CD8-positive, alpha-beta memory T cell (primary cell): ENCODE results near the gene MYOM1. TPM values are rescaled to one million over a fixed set of nuclear protein-coding genes. Genes with fewer than 3 reads are reported as not detected.

Experiments used
- CTCF ChIA-PET: fragments of 350-600 bp; sonication (Branson Sonifier 250); formaldehyde crosslinking; loops from one replicate; lab custom pipeline; 2021; ENCODE audit warnings: antibody characterized with exemption; lab: Charles Lee
- POLR2A ChIA-PET: fragments of 350-600 bp; sonication (Branson Sonifier 250); formaldehyde crosslinking; loops from one replicate; lab custom pipeline; 2021; ENCODE audit warnings: antibody characterized with exemption; lab: Charles Lee
- DNase-seq, 5 donors: peaks; one replicate each; pipeline versions ENCODE4 v3.0.0 to v3.0.0-alpha.2; 2020 to 2022; ENCODE audit warnings: mixed read lengths in 1 of 5
- H3K27ac ChIP-seq: one replicate; pipeline ENCODE4 v1.7.0; 2013; ENCODE audit warnings: low read depth, mild to moderate bottlenecking, low read length, moderate library complexity
- H3K27me3 ChIP-seq: 2 replicates; pipeline ENCODE4 v1.7.0; 2013; ENCODE audit warnings: low read length, mild to moderate bottlenecking; ENCODE audit not compliant: insufficient read depth, poor library complexity, severe bottlenecking
- H3K36me3 ChIP-seq: 2 replicates; pipeline ENCODE4 v1.7.0; 2013; ENCODE audit warnings: mild to moderate bottlenecking, low read length, moderate library complexity; ENCODE audit not compliant: insufficient read depth
- H3K4me1 ChIP-seq: 2 replicates; pipeline ENCODE4 v1.7.0; 2013; ENCODE audit warnings: mild to moderate bottlenecking, low read length, moderate library complexity; ENCODE audit not compliant: insufficient read depth
- H3K4me3 ChIP-seq: 2 replicates; pipeline ENCODE4 v1.7.0; 2013; ENCODE audit warnings: mild to moderate bottlenecking, low read length
- H3K9me3 ChIP-seq: 2 replicates; pipeline ENCODE4 v1.7.0; 2013; ENCODE audit warnings: mild to moderate bottlenecking, low read length
- H3K27ac Mint-ChIP-seq, 8 donors: one replicate each; pipeline ENCODE4 v1.8.0; 2020 to 2021; ENCODE audit warnings: mixed read lengths in 8 of 8, mild to moderate bottlenecking in 6 of 8, inconsistent platforms in 3 of 8, moderate library complexity in 3 of 8
- H3K27me3 Mint-ChIP-seq, 2 donors: one replicate each; pipeline ENCODE4 v1.8.0; 2020 to 2021; ENCODE audit warnings: mixed read lengths in 2 of 2, mild to moderate bottlenecking in 1 of 2, moderate library complexity in 1 of 2
- H3K36me3 Mint-ChIP-seq, 3 donors: one replicate each; pipeline ENCODE4 v1.8.0; 2020 to 2021; ENCODE audit warnings: mixed read lengths in 3 of 3, inconsistent platforms in 1 of 3, mild to moderate bottlenecking in 1 of 3
- H3K4me1 Mint-ChIP-seq, 3 donors: one replicate each; pipeline ENCODE4 v1.8.0; 2020 to 2021; ENCODE audit warnings: mixed read lengths in 3 of 3, inconsistent platforms in 1 of 3, mild to moderate bottlenecking in 1 of 3
- H3K4me3 Mint-ChIP-seq, 7 donors: one replicate each; pipeline ENCODE4 v1.8.0; 2020 to 2021; ENCODE audit warnings: mixed read lengths in 7 of 7, mild to moderate bottlenecking in 6 of 7, moderate library complexity in 4 of 7, inconsistent platforms in 2 of 7
- H3K9me3 Mint-ChIP-seq, 5 donors: one replicate each; pipeline ENCODE4 v1.8.0; 2020 to 2022; ENCODE audit warnings: mixed read lengths in 5 of 5, mild to moderate bottlenecking in 3 of 5, moderate library complexity in 2 of 5, inconsistent platforms in 1 of 5
- polyA plus RNA-seq: library from polyadenylated mRNA; unstranded; fragments of 300-500 nt; fragmentation: Illumina TruSeq; gene quantifications from one replicate; pipeline ENCODE4 v1.2.3, GENCODE V29; 2021
- total RNA-seq, 2 experiments: library from RNA; stranded (reverse); gene quantifications; one replicate each; pipeline ENCODE4 v1.2.3, GENCODE V29; 2021

The MYOM1 gene
- total and polyA plus RNA-seq, 3 experiments from 2014 or later, result 0.84 to 1.2 (median 0.92) TPM

GRCh38 chr18:3139406-3139805 lies 80.4 kb downstream of the MYOM1 start:
- no peak overlapping the region for H3K4me3 Mint-ChIP-seq
- POLR2A ChIA-PET, result no interaction called here
- no peaks in the 10 kb centered on the region for H3K4me1 Mint-ChIP-seq

DNA sequence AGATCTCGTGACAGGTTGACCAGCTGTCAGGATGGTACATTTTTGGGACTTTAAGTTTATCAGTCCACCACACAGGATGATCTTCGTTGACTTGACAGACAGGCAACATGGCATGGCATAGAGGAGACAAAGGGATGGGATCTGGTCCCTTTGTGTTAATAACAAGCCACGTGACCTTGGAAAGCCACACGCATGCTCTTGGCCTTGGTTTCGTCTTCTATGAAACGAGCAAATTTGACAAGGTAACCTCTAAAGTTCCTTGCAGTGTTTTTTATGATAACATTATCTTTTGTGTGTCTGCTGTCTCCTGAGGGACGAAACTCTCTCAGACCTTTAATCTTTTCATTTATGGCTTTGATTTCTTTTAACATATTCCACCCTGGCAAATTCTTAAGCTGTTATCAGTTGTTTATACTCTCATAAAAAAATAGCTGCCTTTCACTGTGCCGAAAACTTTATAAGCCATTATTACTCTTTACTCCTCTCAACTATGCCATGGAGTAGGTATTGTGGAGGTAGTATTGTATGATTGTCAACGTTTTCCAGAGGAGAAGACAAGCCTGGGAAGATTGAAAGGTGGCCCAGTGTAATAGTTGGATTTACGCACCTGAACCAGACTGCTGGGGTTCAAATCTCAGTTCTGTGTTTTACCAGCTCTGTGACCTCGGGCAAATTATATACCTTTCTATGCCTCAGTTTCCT lies 81.3 kb downstream of the MYOM1 start:
- H3K4me1 Mint-ChIP-seq, result no peaks in the 10 kb centered on the region
- H3K27ac ChIP-seq, result no peak overlapping the region
- peaks cover 3 to 4% of the 10 kb centered on the region in 2 donors for H3K27me3 Mint-ChIP-seq
- no peaks in the 10 kb centered on the region for H3K27me3 ChIP-seq
- POLR2A ChIA-PET, result no interaction called here
- H3K4me3 ChIP-seq, result no peak overlapping the region
- H3K9me3 Mint-ChIP-seq, result peaks cover 4 to 10% (median 8%) of the 10 kb centered on the region in 5 donors
- no peak for DNase-seq
- no peaks in the 10 kb centered on the region for H3K4me1 ChIP-seq
- CTCF ChIA-PET, result interaction anchor here (1.5 to 2.5 kb wide), 2 partner anchors 9 to 145 kb away, joined by 4 to 10 read pairs; no protein-coding TSS in a partner anchor
- peaks cover 5% of the 10 kb centered on the region for H3K36me3 ChIP-seq
- H3K27ac Mint-ChIP-seq, result no peak overlapping the region
- no peak overlapping the region for H3K4me3 Mint-ChIP-seq
- peaks cover 0 to 25% (median 13%) of the 10 kb centered on the region in 3 donors for H3K36me3 Mint-ChIP-seq
- H3K9me3 ChIP-seq, result no peaks in the 10 kb centered on the region

More at GRCh38 chr18:3139406-3139805, 80.4 kb downstream of the MYOM1 start:
- Histone ChIP-seq H3K9me3 (no peaks in the 10 kb centered on the region), H3K4me1 (no peaks in the 10 kb centered on the region), H3K36me3 (peaks cover 5% of the 10 kb centered on the region), H3K4me3 (no peak overlapping the region), H3K27ac (no peak overlapping the region), H3K27me3 (no peaks in the 10 kb centered on the region)
- Mint-ChIP-seq H3K27ac (no peak overlapping the region), H3K27me3 (peaks cover 4 to 5% of the 10 kb centered on the region in 2 donors), H3K9me3 (peaks cover 4 to 10% (median 8%) of the 10 kb centered on the region in 5 donors), H3K36me3 (peaks cover 0 to 25% (median 13%) of the 10 kb centered on the region in 3 donors)
- CTCF ChIA-PET, result interaction anchor here (1.5 to 2.5 kb wide), 2 partner anchors 10 to 146 kb away, joined by 4 to 10 read pairs; no protein-coding TSS in a partner anchor
- no peak for DNase-seq

- ChIA-PET CTCF (no interaction called here), POLR2A (no interaction called here)
- no peak overlapping the region for H3K4me3 ChIP-seq
Observed at GRCh38 chr18:3135536-3135935, 84.2 kb downstream of the MYOM1 start.

GRCh38 chr18:3132700-3133099 lies 87.1 kb downstream of the MYOM1 start:
- Histone ChIP-seq H3K36me3 (no peaks in the 10 kb centered on the region), H3K27ac (no peak overlapping the region), H3K4me3 (no peak overlapping the region), H3K4me1 (peaks cover 8% of the 10 kb centered on the region), H3K9me3 (no peaks in the 10 kb centered on the region), H3K27me3 (no peaks in the 10 kb centered on the region)
- CTCF ChIA-PET, result interaction anchor here (1.1 to 1.9 kb wide), 2 partner anchors 19 to 70 kb away, joined by 3 to 5 read pairs; no protein-coding TSS in a partner anchor
- Mint-ChIP-seq H3K36me3 (peaks cover 0 to 4% (median 4%) of the 10 kb centered on the region in 3 donors), H3K4me3 (no peak overlapping the region), H3K27me3 (peaks cover 0 to 6% of the 10 kb centered on the region in 2 donors), H3K27ac (no peak overlapping the region), H3K9me3 (no peaks in the 10 kb centered on the region), H3K4me1 (peaks cover 9% of the 10 kb centered on the region in 3 donors)
- POLR2A ChIA-PET, result no interaction called here
- no peak for DNase-seq

More at GRCh38 chr18:3135536-3135935, 84.2 kb downstream of the MYOM1 start:
- peak overlapping the region in 1 of 8 donors; percentile 1 for H3K27ac Mint-ChIP-seq
- H3K36me3 Mint-ChIP-seq, result peaks cover 0 to 11% (median 4%) of the 10 kb centered on the region in 3 donors
- no peak for DNase-seq
- Histone ChIP-seq H3K36me3 (no peaks in the 10 kb centered on the region), H3K27me3 (no peaks in the 10 kb centered on the region), H3K4me1 (no peaks in the 10 kb centered on the region), H3K27ac (no peak overlapping the region), H3K9me3 (no peaks in the 10 kb centered on the region)
- peaks cover 0 to 3% of the 10 kb centered on the region in 2 donors for H3K27me3 Mint-ChIP-seq
- no peak overlapping the region for H3K4me3 Mint-ChIP-seq
- H3K9me3 Mint-ChIP-seq, result no peaks in the 10 kb centered on the region
- no peaks in the 10 kb centered on the region for H3K4me1 Mint-ChIP-seq

GRCh38 chr18:3130344-3130743 lies 89.4 kb downstream of the MYOM1 start:
- H3K36me3 ChIP-seq, result no peaks in the 10 kb centered on the region
- ChIA-PET CTCF (interaction anchor here (1.8 to 6.2 kb wide), 6 partner anchors 67 to 197 kb away, joined by 9 to 72 read pairs (median 15); no protein-coding TSS in a partner anchor), POLR2A (no interaction called here)
- H3K9me3 ChIP-seq, result no peaks in the 10 kb centered on the region
- H3K4me3 ChIP-seq, result no peak overlapping the region
- no peak overlapping the region for H3K27ac Mint-ChIP-seq
- no peaks in the 10 kb centered on the region for H3K9me3 Mint-ChIP-seq
- H3K27me3 ChIP-seq, result no peaks in the 10 kb centered on the region
- no peak overlapping the region for H3K27ac ChIP-seq
- no peak for DNase-seq
- H3K4me3 Mint-ChIP-seq, result no peak overlapping the region
- H3K4me1 Mint-ChIP-seq, result peaks cover 9% of the 10 kb centered on the region in 3 donors
- H3K27me3 Mint-ChIP-seq, result peaks cover 0 to 3% of the 10 kb centered on the region in 2 donors
- H3K36me3 Mint-ChIP-seq, result peaks cover 2 to 9% (median 8%) of the 10 kb centered on the region in 3 donors
- H3K4me1 ChIP-seq, result peaks cover 8% of the 10 kb centered on the region

DNA sequence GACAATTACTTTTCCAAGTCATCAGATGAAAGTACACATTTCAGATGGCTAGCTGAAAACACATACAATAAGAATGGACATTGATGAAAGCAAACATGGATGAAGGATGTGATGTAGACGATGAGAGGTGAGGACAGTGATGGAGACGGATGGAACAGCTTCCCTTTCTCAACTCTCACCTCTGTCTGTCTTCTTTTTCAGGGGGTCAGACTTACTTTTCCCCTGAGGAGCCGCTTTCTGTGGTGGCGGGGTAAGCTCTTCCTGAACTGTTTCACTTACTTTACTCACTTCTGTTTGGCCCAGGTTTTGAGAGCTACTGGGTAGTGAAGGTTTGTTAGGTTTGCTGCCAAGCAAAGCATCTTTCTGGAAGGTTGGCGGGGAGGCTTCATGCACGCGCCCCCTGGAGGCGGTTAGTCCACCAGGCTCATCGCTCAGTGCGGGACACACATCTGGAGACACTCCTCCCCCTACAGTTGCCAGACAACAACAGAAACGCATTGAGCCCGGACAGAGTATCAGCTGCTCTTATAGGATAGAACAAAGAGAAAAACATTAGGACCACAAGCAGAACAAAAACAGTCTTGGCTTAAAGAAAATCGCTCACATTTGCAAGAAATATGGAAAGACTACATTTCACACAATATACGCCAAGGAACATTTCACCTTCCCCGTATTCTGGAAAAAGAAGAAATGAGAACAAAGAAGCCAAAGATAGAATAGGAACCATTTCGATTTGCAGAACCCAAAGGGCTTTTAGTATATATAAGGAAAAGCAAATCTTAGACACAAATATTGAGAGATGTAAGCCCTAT lies 90.5 kb downstream of the MYOM1 start:
- no peak overlapping the region for H3K4me3 Mint-ChIP-seq
- Histone ChIP-seq H3K4me1 (peaks cover 8% of the 10 kb centered on the region), H3K27me3 (no peaks in the 10 kb centered on the region), H3K27ac (no peak overlapping the region), H3K36me3 (no peaks in the 10 kb centered on the region), H3K9me3 (no peaks in the 10 kb centered on the region), H3K4me3 (no peak overlapping the region)
- peaks cover 0 to 4% (median 0%) of the 10 kb centered on the region in 5 donors for H3K9me3 Mint-ChIP-seq
- peaks cover 9 to 17% (median 15%) of the 10 kb centered on the region in 3 donors for H3K36me3 Mint-ChIP-seq
- peak; percentile 62 to 84 (median 67) for DNase-seq
- ChIA-PET CTCF (interaction anchor here (0.6 to 6.2 kb wide), 46 partner anchors 9 to 212 kb away, joined by 3 to 72 read pairs (median 5); partner anchors contain the start of genes MYL12A and MYOM1), POLR2A (interaction anchor here (0.8 to 1.5 kb wide), 3 partner anchors 66 to 134 kb away, joined by 3 to 4 read pairs (median 3); no protein-coding TSS in a partner anchor)
- H3K27me3 Mint-ChIP-seq, result peaks cover 0 to 3% of the 10 kb centered on the region in 2 donors
- peak overlapping the region in 4 of 8 donors; percentile 10 to 58 (median 29) for H3K27ac Mint-ChIP-seq
- H3K4me1 Mint-ChIP-seq, result peaks cover 9% of the 10 kb centered on the region in 3 donors

- peaks cover 0 to 3% of the 10 kb centered on the region in 2 donors for H3K27me3 Mint-ChIP-seq
- H3K9me3 Mint-ChIP-seq, result peaks cover 0 to 4% (median 0%) of the 10 kb centered on the region in 5 donors
- no peak overlapping the region for H3K4me3 Mint-ChIP-seq
- ChIA-PET POLR2A (no interaction called here), CTCF (interaction anchor here (3.1 to 6.2 kb wide), 2 partner anchors 64 to 132 kb away, joined by 25 to 72 read pairs; no protein-coding TSS in a partner anchor)
- no peaks in the 10 kb centered on the region for H3K36me3 ChIP-seq
- peaks cover 8% of the 10 kb centered on the region for H3K4me1 ChIP-seq
- DNase-seq, result no peak
- H3K9me3 ChIP-seq, result no peaks in the 10 kb centered on the region
- no peaks in the 10 kb centered on the region for H3K27me3 ChIP-seq
- no peak overlapping the region for H3K27ac Mint-ChIP-seq
- no peak overlapping the region for H3K4me3 ChIP-seq
- peaks cover 9% of the 10 kb centered on the region in 3 donors for H3K4me1 Mint-ChIP-seq
- no peak overlapping the region for H3K27ac ChIP-seq
- H3K36me3 Mint-ChIP-seq, result peaks cover 9 to 18% (median 15%) of the 10 kb centered on the region in 3 donors
Observed at GRCh38 chr18:3126457-3127097, 93.2 kb downstream of the MYOM1 start.
